ENCODE measurements around the gene TPST2.
"Not testable (repeated sequence)": the region's sequence is repeated elsewhere in the genome, so short reads cannot be mapped to it uniquely, and the experiment has no call there.

Gene TPST2

GRCh38 chr22:26589845-26590736, at the start of gene TPST2:
TSS of gene TPST2 (minus strand) at chr22:26590132. CDS start at chr22:26541630, 48,502 bp downstream.
- FAIRE-seq, result no peak

- no peak for FAIRE-seq
These were observed 46.4 kb upstream of the TPST2 start for GRCh38 chr22:26636296-26636695.

DNA sequence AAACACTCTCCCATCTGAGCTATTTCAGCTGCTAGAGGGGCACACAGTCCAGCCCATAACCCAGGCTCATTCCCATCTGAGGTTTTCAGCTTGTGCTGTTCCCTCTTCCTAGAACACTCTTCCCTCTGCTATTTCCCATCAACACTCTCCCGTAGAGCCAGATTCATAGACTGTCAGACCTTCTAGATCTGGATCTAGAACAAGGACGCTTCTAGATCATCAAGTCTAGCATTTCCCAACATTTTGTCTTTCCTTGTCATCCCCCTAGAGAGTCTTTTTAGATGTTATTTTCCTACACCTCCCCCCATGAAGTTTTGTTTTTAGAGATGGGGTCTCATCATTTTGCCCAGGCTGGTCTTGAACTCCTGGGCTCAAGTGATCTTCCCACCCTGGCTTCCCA, 45.2 kb upstream of the TPST2 start:
- FAIRE-seq, result no peak

GRCh38 chr22:26634189-26634588, 44.3 kb upstream of the TPST2 start:
- no peak for FAIRE-seq

GRCh38 chr22:26632422-26633155, 42.7 kb upstream of the TPST2 start:
- FAIRE-seq, result no peak

DNA sequence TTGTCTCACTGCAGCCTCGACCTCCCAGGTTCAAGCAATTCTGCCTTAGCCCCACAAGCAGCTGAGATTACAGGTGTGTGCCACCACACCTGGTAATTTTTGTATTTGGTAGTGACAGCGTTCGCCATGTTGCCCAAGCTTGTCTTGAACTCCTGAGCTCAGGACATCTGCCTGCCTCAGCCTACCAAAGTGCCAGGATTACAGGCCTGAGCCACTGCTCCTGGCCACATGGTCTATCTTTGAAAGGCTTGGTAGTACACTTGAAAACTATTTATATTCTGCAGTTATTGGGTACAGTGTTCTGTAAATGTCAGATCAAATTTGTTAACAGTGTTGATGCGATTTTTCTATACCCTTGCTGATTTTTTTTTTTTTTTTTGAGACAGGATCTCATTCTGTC, 41.4 kb upstream of the TPST2 start:
- no peak for FAIRE-seq

DNA sequence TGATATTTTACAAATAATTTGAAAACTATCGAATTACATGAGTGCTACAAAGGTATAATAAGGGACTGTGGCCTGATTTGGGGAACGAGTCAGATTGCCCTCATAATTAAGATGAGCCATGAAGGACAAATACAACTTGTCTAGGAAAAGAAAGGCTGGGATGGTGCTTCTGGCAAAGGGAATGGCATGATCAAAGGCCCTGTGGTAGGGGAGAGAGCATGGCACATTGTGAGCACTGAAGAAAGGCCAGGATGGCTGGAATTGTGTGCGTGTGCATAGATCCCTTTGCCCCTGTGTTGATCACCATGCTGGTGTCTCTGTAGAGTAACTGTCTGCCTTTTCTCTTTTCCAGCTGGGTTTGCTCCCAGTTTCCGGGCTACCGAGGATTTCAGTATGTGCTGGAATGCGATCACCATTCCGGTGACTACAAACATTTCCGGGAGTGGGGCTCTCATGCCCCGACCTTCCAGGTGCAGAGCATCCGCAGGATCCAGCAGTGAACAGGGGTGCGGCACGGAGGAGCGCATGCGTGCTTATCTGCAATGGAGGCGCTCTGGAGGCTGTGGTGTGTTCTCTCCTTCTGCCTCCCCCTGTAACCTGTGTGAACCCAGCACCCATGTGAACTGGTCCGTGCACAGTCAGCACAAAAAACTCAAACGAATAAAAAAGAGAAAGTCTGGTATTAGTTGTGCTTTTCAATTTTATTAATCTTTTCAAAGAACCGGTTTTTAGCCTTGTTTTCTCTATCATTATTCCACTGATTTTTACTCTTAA, 40.2 kb upstream of the TPST2 start:
- no peak for FAIRE-seq

- FAIRE-seq, result no peak
These were observed 34.9 kb upstream of the TPST2 start for GRCh38 chr22:26624803-26625202.

DNA sequence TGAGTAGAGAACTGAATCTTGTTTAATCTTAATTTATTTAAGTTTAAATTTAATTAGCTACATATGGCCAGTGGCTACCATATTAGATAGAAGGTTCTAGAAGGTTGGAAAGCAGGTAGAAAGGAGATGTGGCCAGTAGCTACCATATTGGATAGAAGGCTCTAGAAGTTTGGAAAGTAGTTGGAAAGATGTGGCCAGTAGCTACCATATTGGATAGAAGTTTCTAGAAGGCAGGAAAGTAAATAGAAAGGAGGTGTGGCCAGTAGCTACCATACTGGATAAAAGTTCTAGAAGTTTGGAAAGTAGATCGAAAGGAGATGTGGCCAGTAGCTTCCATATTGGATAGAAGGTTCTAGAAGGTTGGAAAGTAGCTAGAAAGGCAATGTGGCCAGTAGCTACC, 34.1 kb upstream of the TPST2 start:
- no peak for FAIRE-seq

GRCh38 chr22:26621663-26622062, 31.7 kb upstream of the TPST2 start, which contains the start of gene CRYBA4:
TSS of gene CRYBA4 (plus strand) at chr22:26621963. CDS start at chr22:26622597, 634 bp downstream.
- no peak for FAIRE-seq

DNA sequence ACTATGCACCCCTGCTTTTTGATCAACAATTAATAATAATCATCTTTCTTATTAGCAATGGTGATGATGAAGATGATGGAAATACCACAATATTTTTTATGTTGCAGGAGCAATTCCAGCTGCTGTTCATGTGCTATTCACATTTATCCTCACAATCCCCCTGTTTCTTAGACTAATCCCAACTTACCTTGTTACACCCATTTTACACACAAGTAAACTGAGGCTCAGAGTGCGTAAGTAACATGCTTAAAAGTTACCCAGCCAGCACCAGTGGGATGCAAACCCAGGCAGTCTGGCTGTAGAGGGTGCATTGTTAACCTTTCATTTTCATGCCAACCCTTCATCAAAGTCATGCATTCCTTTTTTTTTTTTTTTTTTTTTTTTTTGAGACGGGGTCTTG, 30.3 kb upstream of the TPST2 start:
- FAIRE-seq, result no peak

DNA sequence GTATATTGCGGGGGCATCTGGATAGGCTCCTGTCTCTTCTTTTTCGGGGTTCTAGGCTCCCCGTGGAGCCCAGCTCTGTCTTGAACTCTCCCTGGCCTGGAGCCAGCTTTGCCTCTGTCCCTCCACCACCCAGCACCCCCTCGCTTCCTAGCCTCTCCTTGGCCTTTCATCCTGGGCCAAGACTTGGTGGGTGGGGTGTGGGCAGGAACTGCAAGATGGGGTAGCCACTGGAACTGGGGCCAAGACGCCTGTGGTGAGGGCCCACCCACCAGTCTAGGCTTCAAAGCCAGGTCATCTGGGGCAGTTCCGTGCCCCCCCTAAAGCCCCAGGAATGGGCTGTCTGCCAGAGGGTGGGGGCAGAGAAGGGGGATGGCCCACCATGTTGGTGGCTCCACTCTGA, 29.6 kb upstream of the TPST2 start:
- no peak for FAIRE-seq

DNA sequence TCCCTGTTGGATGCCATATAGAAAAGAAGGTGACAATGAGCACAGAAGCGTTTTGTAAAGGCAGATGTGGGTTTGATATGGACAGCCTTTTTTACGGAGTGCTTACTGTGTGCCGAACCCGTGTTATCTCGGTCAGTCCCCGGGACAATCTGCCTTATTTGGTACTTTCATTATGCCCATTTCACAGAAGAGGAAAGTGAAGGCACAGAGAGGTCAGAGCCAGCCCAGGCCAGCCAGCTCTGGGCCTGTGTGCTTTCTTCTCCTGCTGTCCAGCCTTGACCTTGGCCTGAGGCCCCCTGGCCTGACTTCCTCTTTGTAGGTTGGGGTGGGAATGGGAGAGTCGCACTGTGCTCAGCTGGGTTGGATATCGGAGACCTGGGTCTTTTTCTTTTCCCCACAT, 28.5 kb upstream of the TPST2 start:
- no peak for FAIRE-seq

DNA sequence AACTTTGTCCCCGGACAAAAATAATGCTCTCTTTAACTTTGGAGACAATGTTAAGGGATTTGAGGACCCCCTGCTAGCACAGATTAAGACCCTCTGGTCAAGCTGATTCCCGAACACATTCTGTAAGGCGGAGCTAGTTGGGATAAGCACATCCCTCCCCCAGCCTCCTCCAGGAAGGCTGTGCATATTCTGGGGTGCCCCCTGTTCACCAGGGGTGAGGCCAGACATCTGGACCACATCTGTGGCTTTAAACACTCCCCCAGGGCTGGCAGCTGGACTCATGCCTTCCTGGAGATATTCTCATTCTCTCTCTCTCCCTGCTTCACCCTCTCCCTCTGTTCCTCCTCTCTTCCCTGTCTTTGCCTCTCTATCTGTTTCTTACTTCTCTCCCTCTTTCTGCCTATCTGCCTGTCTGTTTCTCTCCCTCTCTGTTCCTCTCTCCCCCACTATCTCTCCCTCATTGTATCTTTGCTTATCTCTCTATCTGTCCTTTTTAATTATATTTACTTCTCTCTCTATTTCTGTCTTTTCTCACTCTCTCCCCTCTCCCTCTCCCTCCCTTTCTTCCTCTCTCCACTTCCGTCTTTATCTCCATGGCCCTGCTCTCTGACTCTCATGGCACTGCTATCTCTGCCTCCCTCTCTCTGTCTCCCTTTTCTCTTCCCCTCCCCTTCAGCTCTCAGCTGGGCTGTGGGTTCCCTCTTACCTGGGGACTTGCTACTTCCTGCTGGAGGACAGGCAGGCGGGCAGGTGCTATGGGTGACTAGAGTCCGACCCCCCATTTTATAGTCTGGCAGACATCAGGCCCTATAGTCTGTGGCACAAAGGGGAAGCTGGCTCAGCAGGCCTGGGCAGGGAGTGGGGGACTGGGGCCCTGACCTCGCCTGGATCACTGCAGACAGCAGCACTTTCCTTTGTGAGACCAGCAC, 27.6 kb upstream of the TPST2 start, which contains the start of gene CRYBB1:
CRYBB1 (minus strand) TSS at position 757 of the 929 bp plus-strand sequence. CDS start 1,708 bp downstream, outside the sequence.
- FAIRE-seq, result no peak

DNA sequence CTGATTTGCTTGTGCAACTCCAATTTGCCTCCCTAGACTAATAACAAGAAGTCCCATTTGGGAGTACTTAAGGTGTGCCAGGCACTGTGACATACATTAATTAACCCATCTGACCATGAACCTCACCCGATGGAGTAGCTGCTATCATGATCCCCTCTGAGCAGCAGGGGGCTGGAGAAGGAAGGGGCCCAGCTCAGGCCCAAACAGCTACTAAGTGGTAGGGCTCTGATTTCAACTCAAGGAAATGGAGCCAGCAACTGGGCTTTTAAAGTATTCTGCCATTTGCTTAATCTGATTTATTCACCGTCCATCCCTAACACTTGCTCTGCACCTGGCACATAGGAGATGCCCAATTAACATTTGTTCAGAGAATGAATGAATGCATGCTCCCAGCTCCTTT, 26.7 kb upstream of the TPST2 start:
- no peak for FAIRE-seq

DNA sequence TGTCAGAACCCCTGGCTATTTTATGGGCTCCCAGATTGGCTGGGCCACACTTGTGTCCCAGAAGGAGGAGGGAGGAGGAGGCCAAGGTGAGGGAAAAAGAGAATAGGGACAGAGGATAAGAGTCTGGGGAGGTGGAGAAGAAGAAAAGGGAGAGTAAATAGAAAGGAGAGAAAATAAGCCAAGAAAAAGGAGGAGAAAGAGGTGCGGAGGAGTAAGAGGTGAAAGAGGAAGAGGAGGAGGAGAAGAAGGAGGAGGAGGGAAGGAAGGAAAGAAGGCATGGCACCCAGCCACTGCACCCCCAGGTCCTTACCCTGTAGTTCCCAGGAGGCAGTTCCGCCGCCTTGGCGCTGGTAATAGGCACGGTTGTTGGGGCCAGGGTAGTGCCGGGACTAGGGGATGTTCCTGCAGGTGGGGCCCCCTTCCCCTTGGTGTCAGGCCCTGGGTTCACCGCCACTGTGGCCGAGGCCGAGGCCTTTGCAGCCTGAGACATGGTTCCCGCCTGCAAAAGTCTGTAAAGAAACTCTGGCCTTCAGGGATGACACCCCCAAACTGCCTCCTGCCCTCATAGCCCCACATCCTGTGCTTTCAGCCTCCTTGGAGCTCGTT, 26.0 kb upstream of the TPST2 start:
- FAIRE-seq, result no peak

DNA sequence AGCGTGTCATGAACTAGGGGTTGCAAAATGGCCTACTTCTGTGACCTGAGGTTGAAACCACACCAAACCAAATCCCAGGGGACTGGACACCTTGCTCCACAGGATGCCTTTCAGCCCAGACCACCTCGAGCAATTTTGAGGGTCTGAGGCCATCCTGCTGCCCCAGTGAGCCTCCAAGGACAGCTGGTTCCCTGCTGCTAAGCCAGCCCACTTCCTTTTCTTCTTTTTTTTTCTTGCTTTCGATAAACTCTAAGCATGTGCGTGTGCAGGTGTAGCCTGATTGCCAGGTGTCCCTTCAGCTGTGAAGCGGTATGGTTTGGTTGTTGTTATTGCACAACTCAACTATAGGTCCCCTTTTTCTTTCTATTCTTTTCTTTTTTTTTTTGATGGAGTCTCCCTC, 25.2 kb upstream of the TPST2 start:
- no peak for FAIRE-seq

DNA sequence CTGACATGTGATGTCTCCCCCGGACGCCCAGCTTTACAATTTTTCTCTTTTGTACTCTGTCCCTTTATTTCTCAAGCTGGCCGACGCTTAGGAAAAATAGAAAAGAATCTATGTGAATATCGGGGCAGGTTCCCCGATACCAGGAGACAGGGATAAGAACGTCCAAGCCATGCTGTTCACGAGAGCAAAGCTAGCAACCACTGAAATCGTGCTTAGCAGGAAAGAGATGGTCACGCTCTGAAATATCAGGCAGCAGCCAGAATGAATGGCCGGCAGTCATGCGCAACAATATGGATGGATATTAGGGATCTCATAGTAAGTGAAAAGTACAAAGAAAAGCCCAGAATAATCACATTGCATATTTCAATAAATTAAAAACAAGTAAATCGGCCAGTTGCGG, 24.4 kb upstream of the TPST2 start:
- no peak for FAIRE-seq

DNA sequence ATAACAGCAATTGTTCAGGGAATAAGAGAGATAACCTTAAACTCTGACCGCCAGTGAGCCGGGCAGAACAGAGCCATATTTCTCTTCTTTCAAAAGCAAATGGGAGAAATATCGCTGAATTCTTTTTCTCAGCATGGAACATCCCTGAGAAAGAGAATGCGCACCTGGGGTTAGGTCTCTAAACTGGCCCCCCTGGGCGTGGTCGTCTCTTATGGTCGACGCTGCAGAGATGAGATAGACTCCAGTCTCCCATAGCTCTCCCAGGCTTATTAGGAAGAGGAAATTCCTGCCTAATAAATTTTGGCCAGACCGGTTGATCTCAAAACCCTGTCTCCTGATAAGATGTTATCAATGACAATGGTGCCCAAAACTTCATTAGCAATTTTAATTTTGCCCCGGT, 23.8 kb upstream of the TPST2 start:
- FAIRE-seq, result not testable (repeated sequence)

DNA sequence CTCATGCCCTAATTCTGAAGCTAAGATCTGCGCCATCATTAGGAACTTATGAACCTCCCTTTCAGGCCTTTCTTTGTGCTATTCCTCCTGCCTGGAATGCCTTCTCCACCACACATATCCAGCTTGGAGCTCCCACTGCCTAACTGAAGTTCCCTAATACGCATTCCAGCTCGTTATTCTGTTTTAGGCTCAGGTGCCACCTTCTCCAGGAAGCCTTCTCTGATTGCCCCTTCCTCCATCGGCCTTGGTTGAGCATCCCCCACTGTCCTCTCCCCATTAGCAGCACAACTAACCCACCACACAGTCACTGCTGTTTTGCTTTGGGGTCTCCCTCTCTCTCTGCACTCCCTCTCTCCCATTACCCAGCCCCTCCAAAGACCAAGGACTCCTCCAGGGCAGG, 22.7 kb upstream of the TPST2 start:
- FAIRE-seq, result no peak

- no peak for FAIRE-seq
These were observed 21.1 kb upstream of the TPST2 start for GRCh38 chr22:26610996-26611395.

Data from G401.6 (cell line).